ENCODE data around the gene CEP78.

CEP78 gene

GRCh38 chr9:78320875-78321496, 85.1 kb downstream of the CEP78 start:
- no peak overlapping the region for H3K4me3 ChIP-seq (ENCODE audit: control insufficient read depth, low read depth, low read length)
- peak; percentile 20 for DNase-seq (ENCODE audit: low read depth)

DNA sequence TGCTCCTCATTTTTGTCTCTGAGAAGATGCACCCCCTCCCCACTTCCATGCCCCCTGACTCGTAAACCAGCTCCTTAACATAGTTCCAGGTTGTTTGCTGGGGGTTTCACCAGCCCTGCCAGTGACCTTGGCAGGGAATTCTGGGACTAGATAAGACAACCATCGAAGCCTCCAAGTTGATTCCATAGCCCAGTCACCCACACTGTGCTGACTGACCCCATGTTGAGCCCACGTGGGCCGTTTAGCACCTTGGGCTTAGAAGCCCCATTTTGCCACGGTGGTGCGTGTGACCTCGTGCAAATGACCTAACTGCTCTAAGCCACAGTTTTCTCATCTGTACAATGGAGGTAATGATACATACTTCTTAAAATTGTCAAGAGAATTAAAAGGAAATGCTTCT, 85.6 kb downstream of the CEP78 start:
- no peak for DNase-seq (ENCODE audit: low read depth)
- no peak for TF ChIP-seq CTCF (conservative IDR thresholded peaks at IDR 0.05; ENCODE audit: control insufficient read depth, insufficient read depth, low read depth, low read length)
- H3K4me3 ChIP-seq (ENCODE audit: control insufficient read depth, low read depth, low read length), result no peak overlapping the region

More at GRCh38 chr9:78320875-78321496, 85.1 kb downstream of the CEP78 start:
- TF ChIP-seq CTCF (conservative IDR thresholded peaks at IDR 0.05; ENCODE audit: control insufficient read depth, insufficient read depth, low read depth, low read length), result no peak

DNA sequence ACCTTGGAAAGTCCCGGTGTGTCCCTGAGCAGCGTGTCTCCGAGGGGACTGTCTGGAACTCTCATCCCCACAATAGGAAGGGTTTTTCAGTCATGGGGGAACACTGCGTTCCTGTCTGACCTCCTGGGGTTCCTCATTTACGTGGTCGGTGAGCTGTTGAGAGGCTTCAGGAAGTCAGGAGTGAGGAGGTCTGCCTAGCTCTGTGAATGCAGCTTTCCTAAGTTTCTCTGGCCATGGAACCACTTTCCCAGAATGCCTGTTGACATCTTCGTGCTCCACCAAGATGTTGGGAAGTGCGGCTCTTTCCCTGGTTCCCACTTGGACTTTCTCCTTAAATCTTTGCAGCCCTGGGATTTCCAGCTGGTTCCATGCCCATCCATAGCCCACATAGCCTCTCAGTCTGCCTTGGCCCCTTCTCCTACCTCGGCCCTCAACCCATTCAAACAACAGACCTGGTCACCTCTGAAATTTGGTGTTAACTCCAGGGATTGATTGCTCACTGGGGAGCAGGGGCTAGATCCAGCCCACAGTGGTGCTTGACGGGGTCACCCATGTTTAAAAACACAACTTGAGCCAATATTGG, 88.3 kb downstream of the CEP78 start:
- TF ChIP-seq CTCF (conservative IDR thresholded peaks at IDR 0.05; ENCODE audit: control insufficient read depth, insufficient read depth, low read depth, low read length), result no peak
- H3K4me3 ChIP-seq (ENCODE audit: control insufficient read depth, low read depth, low read length), result no peak overlapping the region
- no peak for DNase-seq (ENCODE audit: low read depth)

DNA sequence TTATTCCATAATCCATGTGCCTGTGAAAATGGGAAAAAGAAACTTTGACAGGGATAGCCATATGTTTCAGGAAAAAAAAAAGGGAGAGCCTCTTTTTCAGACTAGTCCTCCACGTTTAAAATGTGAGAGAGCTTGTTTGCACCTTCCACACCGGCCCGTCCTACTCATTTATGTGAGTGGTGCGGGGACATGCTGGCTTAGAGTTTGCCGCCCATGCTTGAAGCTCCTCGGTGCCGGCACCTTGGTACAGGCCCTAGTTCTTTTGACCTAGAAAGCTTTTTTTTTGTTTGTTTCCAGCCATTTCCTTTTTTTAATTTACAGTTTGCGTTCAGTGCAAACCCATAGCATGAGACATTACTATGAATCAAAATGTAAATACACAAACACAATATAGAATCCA, 88.8 kb downstream of the CEP78 start:
- no peak for TF ChIP-seq CTCF (conservative IDR thresholded peaks at IDR 0.05; ENCODE audit: control insufficient read depth, insufficient read depth, low read depth, low read length)
- DNase-seq (ENCODE audit: low read depth), result no peak
- no peak overlapping the region for H3K4me3 ChIP-seq (ENCODE audit: control insufficient read depth, low read depth, low read length)

- peak; percentile 59 for DNase-seq (ENCODE audit: low read depth)
- TF ChIP-seq CTCF (conservative IDR thresholded peaks at IDR 0.05; ENCODE audit: control insufficient read depth, insufficient read depth, low read depth, low read length), result no peak
- H3K4me3 ChIP-seq (ENCODE audit: control insufficient read depth, low read depth, low read length), result no peak overlapping the region
Measured at GRCh38 chr9:78325343-78325742, 89.5 kb downstream of the CEP78 start.

GRCh38 chr9:78325846-78326360, 90.0 kb downstream of the CEP78 start:
- H3K4me3 ChIP-seq (ENCODE audit: control insufficient read depth, low read depth, low read length), result no peak overlapping the region
- TF ChIP-seq CTCF (conservative IDR thresholded peaks at IDR 0.05; ENCODE audit: control insufficient read depth, insufficient read depth, low read depth, low read length), result no peak

More at GRCh38 chr9:78325846-78326360, 90.0 kb downstream of the CEP78 start:
- no peak for DNase-seq (ENCODE audit: low read depth)

All from fibroblast of mammary gland (primary cell).